ENCODE measurements around the gene EEFSEC.
"Not testable (repeated sequence)": the region's sequence is repeated elsewhere in the genome, so short reads cannot be mapped to it uniquely, and the experiment has no call there.

The EEFSEC gene

DNA sequence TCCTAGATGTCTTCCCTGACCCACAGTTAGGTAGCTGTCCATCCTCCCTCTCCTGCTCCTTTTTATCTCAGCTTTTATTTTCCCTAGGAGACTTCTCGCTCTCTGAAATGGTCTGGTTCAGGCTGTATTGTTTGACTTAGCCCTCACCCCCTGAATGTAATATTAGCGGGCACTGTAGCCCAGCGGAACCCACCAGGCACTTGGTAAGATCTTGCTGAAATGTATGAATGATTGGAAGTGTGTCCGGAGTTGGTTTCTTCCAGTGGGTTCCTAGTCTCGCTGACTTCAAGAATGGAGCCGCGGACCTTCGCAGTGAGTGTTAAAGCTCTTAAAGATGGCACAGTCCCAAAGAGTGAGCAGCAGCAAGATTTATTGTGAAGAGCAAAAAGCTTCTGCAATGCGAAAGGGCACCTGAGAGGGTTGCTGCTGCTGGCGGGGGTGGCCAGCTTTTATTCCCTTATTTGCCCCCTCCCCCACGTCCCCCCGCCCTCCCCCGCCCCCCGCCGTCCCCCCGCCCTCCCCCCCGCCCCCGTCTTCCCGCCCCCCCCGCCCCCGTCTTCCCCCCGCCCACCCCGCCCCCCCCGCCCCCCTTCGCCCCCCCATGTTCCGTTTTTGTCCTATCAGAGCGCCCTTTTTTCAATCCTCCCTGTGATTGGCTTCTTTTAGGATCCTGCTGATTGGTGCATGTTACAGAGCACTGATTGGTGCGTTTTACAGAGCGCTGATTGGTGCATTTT, 694 bp upstream of the EEFSEC start:
- no peak for DNase-seq

DNA sequence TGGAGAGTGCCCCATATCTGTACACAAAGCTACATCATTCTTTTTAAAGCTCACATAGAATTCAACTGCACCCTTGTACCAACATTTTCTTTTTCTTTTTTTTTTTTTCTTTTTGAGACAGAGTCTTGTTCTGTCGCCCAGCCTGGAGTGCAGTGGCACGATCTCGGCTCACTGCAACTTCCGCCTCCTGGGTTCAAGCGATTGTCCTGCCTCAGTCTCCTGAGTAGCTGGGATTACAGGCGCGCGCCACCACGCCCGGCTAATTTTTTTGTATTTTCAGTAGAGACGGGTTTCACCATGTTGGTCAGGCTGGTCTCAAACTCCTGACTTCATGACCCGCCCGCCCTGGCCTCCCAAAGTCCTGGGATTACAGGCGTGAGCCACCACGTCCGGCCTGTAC, 1.1 kb downstream of the EEFSEC start:
- DNase-seq: not testable (repeated sequence)

DNA sequence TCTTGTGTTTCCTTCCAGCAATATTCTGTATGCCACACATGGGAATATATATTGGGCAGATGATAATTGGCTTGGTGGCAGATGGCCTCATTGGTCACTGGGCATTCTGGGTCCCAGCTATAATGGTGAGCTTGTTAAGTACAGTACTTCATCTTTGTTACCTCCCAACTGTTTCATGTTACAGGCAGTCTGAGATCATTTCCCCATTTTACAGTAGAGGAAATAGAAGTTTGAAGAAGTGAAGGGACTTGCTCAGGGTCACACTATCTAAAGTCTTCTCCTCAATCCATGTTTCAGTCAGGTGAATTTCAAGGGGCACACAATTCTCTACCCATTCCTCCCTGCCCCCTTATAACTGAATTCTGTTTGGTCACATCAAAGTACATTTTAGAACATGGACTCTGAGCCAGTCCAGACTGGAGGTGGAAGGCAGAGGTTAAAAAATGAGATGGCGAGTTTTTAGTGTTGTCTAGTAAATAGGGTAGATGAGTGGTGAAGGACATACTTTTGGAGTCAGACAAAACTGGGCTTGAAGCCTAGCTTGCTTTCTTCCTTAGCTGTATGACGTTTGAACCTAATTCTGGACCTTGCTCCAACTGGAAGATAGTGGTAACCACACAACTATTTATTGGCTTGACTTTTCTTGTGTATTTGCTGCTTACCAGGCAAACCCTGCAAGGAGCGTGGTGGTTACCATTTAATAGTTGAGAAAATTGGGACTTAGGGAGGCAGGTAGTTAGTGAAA, 2.5 kb downstream of the EEFSEC start:
- DNase-seq: no peak

- no peak for DNase-seq
Measured at GRCh38 chr3:128160661-128161060, 7.4 kb downstream of the EEFSEC start.

DNA sequence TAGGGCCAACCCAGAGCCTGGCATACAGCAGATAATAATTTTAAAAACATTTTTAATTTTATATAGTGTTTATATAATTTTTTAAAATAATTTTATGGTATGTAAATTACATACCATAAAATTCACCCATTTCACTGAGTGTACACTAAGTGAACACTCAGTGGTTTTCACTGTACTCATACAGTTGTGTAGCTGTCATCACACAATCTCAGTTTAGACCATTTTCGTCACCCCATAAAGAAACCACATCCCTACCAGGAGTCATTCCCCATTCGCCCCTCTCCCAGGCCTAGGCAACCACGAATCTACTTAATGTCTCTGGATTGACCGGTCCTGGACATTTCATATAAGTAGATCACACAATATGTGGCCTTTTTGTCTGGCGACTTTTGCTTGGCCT, 10.2 kb downstream of the EEFSEC start:
- DNase-seq: no peak

GRCh38 chr3:128166971-128167453, 13.7 kb downstream of the EEFSEC start:
- no peak for DNase-seq

GRCh38 chr3:128167646-128167972, 14.3 kb downstream of the EEFSEC start:
- no peak for DNase-seq

- no peak for DNase-seq
Measured at GRCh38 chr3:128167973-128168674, 14.8 kb downstream of the EEFSEC start.

GRCh38 chr3:128168836-128169235, 15.6 kb downstream of the EEFSEC start:
- DNase-seq: no peak

- no peak for DNase-seq
Measured at GRCh38 chr3:128170866-128171516, 17.7 kb downstream of the EEFSEC start.

DNA sequence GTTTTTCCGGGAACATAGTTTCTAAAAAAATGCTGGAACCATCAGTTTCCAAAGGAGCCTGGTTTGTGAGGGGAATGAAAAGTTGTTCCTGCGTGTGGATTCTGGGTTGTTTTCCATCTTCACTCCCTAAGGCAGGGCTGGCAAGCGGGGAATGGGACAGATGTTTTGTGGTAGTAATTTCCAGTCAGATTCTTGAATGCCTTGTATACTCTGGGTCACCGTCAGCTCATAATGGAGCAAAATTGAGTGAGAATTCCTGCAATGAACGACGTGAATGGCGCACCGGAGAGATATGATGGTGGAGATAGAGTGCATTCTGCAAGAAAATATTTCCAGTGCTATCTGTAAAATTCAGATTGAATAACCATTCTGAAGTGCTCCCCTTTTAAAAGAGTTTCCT, 19.9 kb downstream of the EEFSEC start:
- no peak for DNase-seq

DNA sequence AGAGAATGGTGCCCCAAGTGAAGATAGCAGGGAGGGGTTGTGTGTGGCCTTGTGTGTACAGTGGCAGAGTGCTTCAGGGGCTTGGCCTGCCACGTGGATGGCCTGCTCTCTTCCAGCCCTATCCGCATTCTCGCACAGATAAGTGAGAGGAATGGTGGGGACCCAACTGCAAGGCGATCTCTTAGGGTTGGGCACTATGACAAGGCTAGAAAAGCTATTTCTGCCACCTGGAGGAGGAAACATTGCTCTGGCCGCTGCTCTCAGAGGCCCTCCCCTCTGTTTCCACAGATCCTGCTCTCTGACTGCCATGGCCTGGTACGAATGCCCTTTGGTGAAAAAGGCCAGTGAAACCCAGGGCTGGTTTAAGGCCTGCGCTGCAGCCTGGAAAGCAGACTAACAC, 20.6 kb downstream of the EEFSEC start:
- no peak for DNase-seq

GRCh38 chr3:128174675-128175590, 21.7 kb downstream of the EEFSEC start:
- DNase-seq: no peak

DNA sequence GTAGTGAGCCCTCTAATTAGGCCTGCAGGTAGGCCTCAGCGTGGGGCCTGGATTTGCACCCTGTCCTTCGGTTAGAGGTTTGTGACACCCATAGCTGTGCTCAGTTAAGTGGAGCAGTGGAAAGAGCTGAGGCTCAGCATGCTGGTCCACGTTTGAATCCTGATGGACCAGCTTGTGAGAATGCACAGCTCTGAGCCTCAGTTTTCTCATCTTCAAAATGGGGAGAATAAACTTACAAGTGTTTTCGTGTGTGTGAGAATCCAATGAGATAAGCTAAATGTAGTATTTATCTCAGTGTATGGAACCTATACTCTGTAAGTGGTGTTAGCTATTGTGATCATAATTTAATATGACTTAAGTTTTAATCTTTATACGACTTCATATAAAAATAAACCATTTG, 22.5 kb downstream of the EEFSEC start:
- no peak for DNase-seq

DNA sequence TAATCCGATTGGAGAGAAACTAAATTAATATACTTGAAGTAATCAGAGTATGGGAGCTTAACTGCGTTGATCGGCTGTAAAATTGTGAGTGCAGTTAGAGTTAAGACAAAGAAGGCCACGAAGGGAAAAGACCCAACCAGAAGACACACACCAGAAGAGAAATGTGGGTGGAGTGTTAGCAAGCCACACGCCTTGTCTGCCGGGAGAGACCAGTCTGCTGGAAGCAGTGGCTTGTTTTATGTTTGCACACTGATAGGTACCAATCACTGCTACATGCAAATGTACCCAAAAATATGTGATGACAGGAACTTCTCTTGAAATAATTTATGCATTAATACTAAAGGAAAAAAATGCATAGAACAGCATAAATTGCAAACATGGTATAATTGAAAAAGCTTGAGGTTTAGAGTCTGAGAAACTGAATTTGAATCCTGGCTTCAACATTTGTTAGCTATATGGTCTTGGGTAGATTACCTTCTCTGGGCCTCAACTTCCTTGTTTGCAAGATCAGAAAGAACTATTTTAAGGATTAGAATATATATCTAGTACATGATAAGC, 23.1 kb downstream of the EEFSEC start:
- no peak for DNase-seq

DNA sequence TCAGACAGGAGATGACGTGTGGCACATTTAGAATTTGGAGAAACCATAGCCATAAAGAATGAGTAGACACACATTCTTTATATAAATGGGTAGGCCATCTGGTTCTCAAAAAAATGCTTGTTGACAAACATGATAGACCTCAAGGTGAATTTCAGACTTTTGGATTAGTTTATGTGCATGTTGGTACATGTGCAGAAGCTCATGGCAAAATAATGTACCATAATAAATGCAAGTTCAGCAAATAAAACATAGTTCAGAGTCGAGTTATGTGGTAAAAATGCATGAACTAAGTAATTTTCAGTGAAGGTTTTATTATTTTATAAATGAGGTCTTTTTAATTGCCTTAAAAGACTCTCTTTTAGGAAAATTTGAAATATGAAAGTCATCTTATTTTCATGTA, 24.6 kb downstream of the EEFSEC start:
- no peak for DNase-seq

DNA sequence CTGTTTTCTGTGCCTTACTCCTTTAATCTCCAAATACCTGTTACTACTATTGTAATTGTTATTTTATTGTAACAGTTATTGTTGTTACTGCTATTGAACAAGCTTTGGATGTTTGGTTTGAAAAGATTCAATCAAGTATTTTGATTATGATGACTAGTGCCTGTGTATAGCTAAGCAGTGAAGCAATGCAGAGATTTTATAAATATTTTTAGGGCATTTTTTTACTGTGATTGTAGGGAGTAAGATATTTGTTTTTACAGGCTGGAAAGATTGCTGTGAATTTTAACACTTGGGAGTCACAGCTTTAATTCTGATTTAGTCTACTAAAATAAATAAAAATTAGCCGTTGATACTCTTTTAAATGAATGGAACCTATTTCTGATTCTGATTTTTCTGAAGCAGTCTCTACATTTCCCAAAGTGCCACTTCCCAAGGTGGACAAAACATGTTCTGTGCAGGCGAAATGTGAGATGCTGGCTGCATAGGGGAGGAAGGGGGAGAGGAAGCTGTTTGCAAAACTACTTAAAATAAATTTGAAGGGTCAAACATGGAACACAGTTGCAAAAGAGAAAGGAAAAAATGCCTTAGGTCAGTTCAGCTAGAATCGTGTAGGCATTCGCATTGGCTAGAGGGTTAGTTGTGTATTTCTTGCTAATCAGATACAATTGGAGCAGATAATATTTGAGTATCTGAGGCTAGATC, 25.7 kb downstream of the EEFSEC start:
- DNase-seq: no peak

DNA sequence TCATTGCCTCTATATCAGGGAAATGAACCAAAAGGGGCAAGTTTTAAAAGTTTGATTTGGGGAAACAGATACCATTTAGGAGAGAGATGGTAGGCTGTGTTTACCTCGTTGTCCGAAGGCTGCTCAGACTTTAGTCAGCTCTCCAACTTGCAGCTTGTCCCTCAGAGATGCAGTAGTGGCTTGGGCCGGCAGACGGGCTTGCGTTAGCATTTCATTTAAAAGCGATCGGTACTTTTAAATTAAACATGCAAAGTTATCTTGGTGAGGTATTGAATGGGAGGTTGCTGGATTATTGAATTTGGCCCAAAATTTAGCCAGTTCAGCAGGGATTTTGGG, 26.2 kb downstream of the EEFSEC start:
- no peak for DNase-seq

DNA sequence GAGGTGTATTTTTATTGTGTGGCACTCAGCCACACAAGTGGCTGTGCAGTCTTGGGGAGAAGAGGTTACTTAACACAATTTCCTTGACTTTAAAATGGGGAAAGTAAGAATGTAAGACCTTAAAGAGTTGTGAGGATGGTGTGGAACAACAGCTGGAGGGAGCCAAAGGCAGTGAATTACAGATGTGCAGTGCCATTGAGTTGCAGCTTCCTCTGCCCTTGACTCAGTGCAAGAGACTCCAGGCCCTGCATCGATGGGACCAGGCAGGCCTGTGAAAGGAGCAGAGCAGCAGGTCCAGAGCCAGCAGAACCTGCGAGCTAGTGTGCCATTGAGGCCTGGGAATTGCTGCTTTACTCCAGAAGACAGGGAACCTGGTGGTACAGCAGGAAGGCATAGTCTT, 27.2 kb downstream of the EEFSEC start:
- DNase-seq: no peak

DNA sequence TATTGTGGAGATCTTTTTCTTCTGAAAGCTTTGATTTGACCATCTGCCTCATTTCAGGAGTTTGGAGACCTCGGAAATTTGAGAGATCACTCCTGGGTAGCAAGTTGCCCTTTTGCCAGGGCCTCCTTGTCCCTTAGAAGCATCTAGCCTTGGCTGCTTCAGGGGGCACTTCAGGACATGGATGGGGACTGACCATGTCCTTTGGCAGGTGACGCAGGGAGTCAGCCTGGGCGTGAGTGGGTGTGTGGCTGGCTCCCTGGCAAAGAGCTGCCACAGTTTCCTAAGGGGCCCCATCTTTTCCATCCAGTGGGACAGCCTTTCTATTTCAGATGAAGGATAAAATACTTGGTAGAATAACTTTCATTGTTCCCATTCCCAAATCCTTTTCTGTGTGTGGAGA, 27.6 kb downstream of the EEFSEC start:
- no peak for DNase-seq

GRCh38 chr3:128182656-128183055, 29.4 kb downstream of the EEFSEC start:
- no peak for DNase-seq

Measured in activated CD4-positive, alpha-beta T cell treated with anti-CD3 and anti-CD28 coated beads, Interleukin-2, amount 50 U/mL, for 48 hours (primary cell).